K562 (cell line): ENCODE results near the gene PRPF38A. TPM values are rescaled to one million over a fixed set of nuclear protein-coding genes. Genes with fewer than 3 reads are reported as not detected.

Experiments used
- ARID1B ChIP-seq: fragments of 450-650 bp; IDR thresholded peaks from 2 replicates; pipeline ENCODE4 v1.6.1; 2016; ENCODE audit warnings: antibody characterized with exemption, mild to moderate bottlenecking, inconsistent platforms
- CBFA2T3 ChIP-seq: fragments of 450-650 bp; IDR thresholded peaks from 2 replicates; pipeline ENCODE4 v1.6.1; 2017
- ELF2 ChIP-seq: fragments of 250-450 bp; sonication (Bioruptor Pico); IDR thresholded peaks from 2 replicates; pipeline ENCODE4 v1.5.0; 2021; ENCODE audit warnings: mild to moderate bottlenecking
- FOXJ2 ChIP-seq: fragments of 200-800 bp; sonication (Bioruptor generic); IDR thresholded peaks from 2 replicates; pipeline ENCODE4 v1.6.1; 2016; ENCODE audit warnings: missing genetic modification characterization, missing compliant biosample characterization
- MTF1 ChIP-seq: fragments of 250-450 bp; sonication (Bioruptor Pico); IDR thresholded peaks from 2 replicates; pipeline ENCODE4 v1.9.0; 2021; ENCODE audit warnings: moderate library complexity, mild to moderate bottlenecking, inconsistent platforms, borderline replicate concordance
- PML ChIP-seq: IDR thresholded peaks from 2 replicates; pipeline ENCODE4 v1.6.1; 2012; ENCODE audit warnings: low read length, inconsistent platforms
- SMAD2 ChIP-seq: fragments of 150-350 bp; IDR thresholded peaks from 2 replicates; pipeline ENCODE4 v1.6.1; 2014; ENCODE audit warnings: low read depth, mild to moderate bottlenecking, low read length
- SP2 ChIP-seq: IDR thresholded peaks from 2 replicates; pipeline ENCODE4 v1.6.1; 2011; ENCODE audit warnings: mild to moderate bottlenecking, low read depth, low read length, moderate library complexity; ENCODE audit not compliant: poor library complexity, severe bottlenecking; ENCODE audit errors: extremely low read depth
- TAL1 ChIP-seq: fragments of 450-650 bp; IDR thresholded peaks from 2 replicates; pipeline ENCODE4 v1.6.1; 2016; ENCODE audit warnings: mild to moderate bottlenecking
- TEAD4 ChIP-seq, 2 experiments: sonication (generic) in 1 of 2; formaldehyde crosslinking in 1 of 2; IDR thresholded peaks; 2 replicates each; pipeline versions ENCODE4 v1.6.1 to v1.8.0; 2012 to 2022; ENCODE audit warnings: borderline replicate concordance in 1 of 2, inconsistent platforms in 1 of 2, low read length in 1 of 2, mild to moderate bottlenecking in 1 of 2, missing genetic modification reagents in 1 of 2
- polyA plus RNA-seq, 8 experiments: library from polyadenylated mRNA; depleted of rRNA in 4 of 8; stranded (reverse) in 5 of 8; unstranded in 3 of 8; fragments of >200 nt; fragmentation: Nextera tagmentation in 2 of 8; fragmentation: Illumina TruSeq in 1 of 8; extraction: Ambion mirVana in 2 of 8; extraction: Trizol in 1 of 8; gene quantifications; 2 replicates each; pipeline versions ENCODE4 v1.2.1 to v1.2.3, GENCODE V29; 2011 to 2014; ENCODE audit warnings: inconsistent platforms in 1 of 8, missing spikeins in 1 of 8
- total RNA-seq, 7 experiments: library from RNA; depleted of rRNA in 6 of 7; stranded (reverse); fragments of >200 nt in 6 of 7; fragmentation: Illumina TruSeq in 2 of 7; extraction: Trizol in 2 of 7; gene quantifications; 2 replicates each; pipeline versions ENCODE4 v1.2.1 to v1.2.3, GENCODE V29; 2011 to 2021; ENCODE audit warnings: low replicate concordance in 1 of 7
- TF ChIP-seq, protein P1 (sequence below): sonication (generic); formaldehyde crosslinking; IDR thresholded peaks from 2 replicates; pipeline ENCODE4 v1.4.0; 2020; ENCODE audit warnings: mild to moderate bottlenecking, missing genetic modification reagents

Gene PRPF38A
- total and polyA plus RNA-seq, 9 of the 15 experiments (the other 6 are each of a cell fraction or from before 2014, with no cell fraction given) = 53.6 to 198 (median 89.2) TPM

DNA sequence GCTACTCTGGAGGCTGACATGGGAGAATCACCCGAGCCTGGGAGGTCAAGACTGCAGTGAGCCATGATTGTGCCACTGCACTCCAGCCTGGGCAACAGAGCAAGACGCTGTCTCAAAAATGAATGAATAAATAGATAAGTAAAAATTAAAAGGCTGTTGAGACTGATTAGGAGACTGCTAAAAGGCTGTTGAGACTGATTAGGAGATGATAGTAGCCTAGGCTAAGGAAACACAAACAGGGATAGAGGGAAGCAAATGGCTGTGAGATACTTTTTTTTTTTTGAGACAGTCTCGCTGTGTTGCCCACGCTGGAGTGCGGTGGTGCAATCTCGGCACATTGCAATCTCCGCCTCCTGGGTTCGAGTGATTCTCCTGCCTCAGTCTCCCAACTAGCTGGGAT, 28.4 kb downstream of the PRPF38A start (continued):
- TF ChIP-seq, protein P1, sequence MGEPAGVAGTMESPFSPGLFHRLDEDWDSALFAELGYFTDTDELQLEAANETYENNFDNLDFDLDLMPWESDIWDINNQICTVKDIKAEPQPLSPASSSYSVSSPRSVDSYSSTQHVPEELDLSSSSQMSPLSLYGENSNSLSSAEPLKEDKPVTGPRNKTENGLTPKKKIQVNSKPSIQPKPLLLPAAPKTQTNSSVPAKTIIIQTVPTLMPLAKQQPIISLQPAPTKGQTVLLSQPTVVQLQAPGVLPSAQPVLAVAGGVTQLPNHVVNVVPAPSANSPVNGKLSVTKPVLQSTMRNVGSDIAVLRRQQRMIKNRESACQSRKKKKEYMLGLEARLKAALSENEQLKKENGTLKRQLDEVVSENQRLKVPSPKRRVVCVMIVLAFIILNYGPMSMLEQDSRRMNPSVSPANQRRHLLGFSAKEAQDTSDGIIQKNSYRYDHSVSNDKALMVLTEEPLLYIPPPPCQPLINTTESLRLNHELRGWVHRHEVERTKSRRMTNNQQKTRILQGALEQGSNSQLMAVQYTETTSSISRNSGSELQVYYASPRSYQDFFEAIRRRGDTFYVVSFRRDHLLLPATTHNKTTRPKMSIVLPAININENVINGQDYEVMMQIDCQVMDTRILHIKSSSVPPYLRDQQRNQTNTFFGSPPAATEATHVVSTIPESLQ (CRISPR knock-in tag) = no peak
- TF ChIP-seq TAL1 = peak; percentile 70
- no peak for TF ChIP-seq ELF2 (CRISPR knock-in tag)
- no peak for TF ChIP-seq SMAD2
- TF ChIP-seq MTF1 (CRISPR knock-in tag) = no peak
- TF ChIP-seq CBFA2T3 = peak; percentile 61
- TF ChIP-seq FOXJ2 (tag) = peak; percentile 94
- peak; percentile 62; the same call in 1 of the 2 replicates for TF ChIP-seq TEAD4 (IDR thresholded peaks at IDR 0.05; ENCODE audit: low read length)
- no peak for TF ChIP-seq TEAD4 (CRISPR knock-in tag; IDR thresholded peaks at IDR 0.05; ENCODE audit: borderline replicate concordance)
- peak; percentile 48 for TF ChIP-seq ARID1B
- TF ChIP-seq SP2 = no peak
- TF ChIP-seq PML = no peak
